Activated CD4-positive, alpha-beta T cell treated with anti-CD3 and anti-CD28 coated beads, Interleukin-2, Interleukin-4, amounts not matched to agents 100 ng/mL and 50 ng/mL, durations not matched to agents 16 hours and 8 hours (primary cell): ENCODE measurements around the gene DYNLT4.
A peak's percentile ranks its signal among the peaks of the same experiment; 100 is the strongest.
"Not testable (repeated sequence)": the region's sequence is repeated elsewhere in the genome, so short reads cannot be mapped to it uniquely, and the experiment has no call there.

Experiments
- DNase-seq: peaks from one replicate; pipeline ENCODE4 v3.0.0-alpha.2; 2020; ENCODE audit warnings: low spot score

DYNLT4 gene

GRCh38 chr1:44806704-44807363 lies at the start of gene DYNLT4:
TSS of gene DYNLT4 (minus strand) at chr1:44807351. CDS start at chr1:44806668, 683 bp downstream.
- DNase-seq, result no peak

- no peak for DNase-seq
Measured at GRCh38 chr1:44855742-44856141, 48.6 kb upstream of the DYNLT4 start.

- DNase-seq, result no peak
Measured at GRCh38 chr1:44854970-44855369, 47.8 kb upstream of the DYNLT4 start.

GRCh38 chr1:44853201-44853600 lies 46.0 kb upstream of the DYNLT4 start:
- DNase-seq, result no peak

GRCh38 chr1:44851308-44851707 lies 44.2 kb upstream of the DYNLT4 start:
- no peak for DNase-seq

- no peak for DNase-seq
Measured at GRCh38 chr1:44849575-44850132, 42.5 kb upstream of the DYNLT4 start.

GRCh38 chr1:44848456-44849181 lies 41.5 kb upstream of the DYNLT4 start:
- DNase-seq, result no peak

- DNase-seq, result no peak
Measured at GRCh38 chr1:44847845-44848244, 40.7 kb upstream of the DYNLT4 start.

GRCh38 chr1:44846985-44847384 lies 39.8 kb upstream of the DYNLT4 start:
- no peak for DNase-seq

GRCh38 chr1:44842862-44843655 lies 35.9 kb upstream of the DYNLT4 start, which contains the start of gene PTCH2:
TSS of gene PTCH2 (minus strand) at chr1:44843253. CDS start at chr1:44842932, 321 bp downstream.
- no peak for DNase-seq

GRCh38 chr1:44842486-44842861 lies 35.3 kb upstream of the DYNLT4 start:
- no peak for DNase-seq

GRCh38 chr1:44839576-44839975 lies 32.4 kb upstream of the DYNLT4 start:
- DNase-seq, result no peak

- not testable (repeated sequence) for DNase-seq
Measured at GRCh38 chr1:44838294-44838693, 31.1 kb upstream of the DYNLT4 start.

GRCh38 chr1:44835738-44836675 lies 28.9 kb upstream of the DYNLT4 start:
- peak; percentile 87 for DNase-seq

GRCh38 chr1:44834328-44834727 lies 27.2 kb upstream of the DYNLT4 start:
- DNase-seq, result no peak

- DNase-seq, result no peak
Measured at GRCh38 chr1:44832056-44832705, 25.0 kb upstream of the DYNLT4 start.

- DNase-seq, result no peak
Measured at GRCh38 chr1:44831516-44831915, 24.4 kb upstream of the DYNLT4 start.

- DNase-seq, result no peak
Measured at GRCh38 chr1:44830900-44831304, 23.8 kb upstream of the DYNLT4 start.

GRCh38 chr1:44829506-44830384 lies 22.6 kb upstream of the DYNLT4 start:
- DNase-seq, result no peak
